HepG2 (cell line): ENCODE measurements around the gene PTPRD. TPM values are rescaled to one million over a fixed set of nuclear protein-coding genes. Genes with fewer than 3 reads are reported as not detected.

Source experiments
- ATAC-seq: fragments of 200-7000 bp; cut with Tn5 transposase; 3 replicates; pipeline ENCODE4 v1.9.1; 2020; ENCODE audit warnings: mild to moderate bottlenecking, moderate library complexity
- BruUV-seq: library from RNA; stranded (reverse); fragments of 400-500 nt; replicated peaks from 2 replicates; lab custom pipeline; 2021; lab: Mats Ljungman, UMichigan
- CTCF ChIA-PET: fragments of 300-600 bp; formaldehyde crosslinking; extraction: SDS; loops from one replicate; lab custom pipeline; 2021; ENCODE audit warnings: low total read pairs, inconsistent platforms, low intra/inter-chr PET ratio; lab: Yijun Ruan, JAX
- POLR2A ChIA-PET: fragments of 350-600 bp; sonication (Branson Sonifier 250); formaldehyde crosslinking; loops from one replicate; lab custom pipeline; 2020; ENCODE audit warnings: antibody characterized with exemption, inconsistent platforms; lab: Yijun Ruan, JAX
- DNase-seq: peaks from one replicate; pipeline ENCODE4 v3.0.0-alpha.2; 2015; ENCODE audit warnings: low spot score
- FAIRE-seq: peaks from 3 replicates; lab custom pipeline; 2011; peaks lifted over from hg19 to GRCh38; lab: Jason Lieb, UNC
- H2AFZ ChIP-seq: one replicate; pipeline ENCODE4 v1.6.1; 2011; ENCODE audit warnings: low read length, inconsistent platforms
- H3K27ac ChIP-seq: fragments of 300-600 bp; 3 replicates; pipeline ENCODE4 v1.8.0; 2011; ENCODE audit warnings: mixed run types, mild to moderate bottlenecking, mixed read lengths, low read length, inconsistent platforms; ENCODE audit not compliant: insufficient read depth; ENCODE audit errors: extremely low read length
- H3K27me3 ChIP-seq, 2 experiments: fragments of 200-600 bp in 1 of 2; 2 replicates in 1 of 2; 3 replicates in 1 of 2; pipeline versions ENCODE4 v1.6.0 to v1.8.0; 2011; ENCODE audit warnings: low read length in 2 of 2, mild to moderate bottlenecking in 2 of 2, moderate library complexity in 2 of 2, inconsistent platforms in 1 of 2; ENCODE audit not compliant: insufficient read depth in 2 of 2, control insufficient read depth in 1 of 2
- H3K36me3 ChIP-seq, 2 experiments: fragments of 200-600 bp in 1 of 2; replicated peaks in 1 of 2; 2 replicates in 1 of 2; 3 replicates in 1 of 2; pipeline versions ENCODE4 v1.5.1 to v1.8.0; 2011; ENCODE audit warnings: low read length in 2 of 2, inconsistent platforms in 1 of 2; ENCODE audit not compliant: insufficient read depth in 2 of 2, control insufficient read depth in 1 of 2
- H3K4me1 ChIP-seq: 2 replicates; pipeline ENCODE4 v1.5.1; 2012; ENCODE audit warnings: low read length, inconsistent platforms; ENCODE audit not compliant: insufficient read depth
- H3K4me2 ChIP-seq: 2 replicates; pipeline ENCODE4 v1.6.0; 2011; ENCODE audit warnings: low read depth, low read length, inconsistent platforms
- H3K4me3 ChIP-seq, 3 experiments: fragments of 200-600 bp in 1 of 3; sonication (generic), shearing (Covaris generic) in 1 of 3; replicated peaks in 1 of 3; 2 replicates each; pipeline ENCODE4 v1.5.1; 2011 to 2016; ENCODE audit warnings: low read length in 3 of 3, inconsistent platforms in 2 of 3, low read depth in 2 of 3, mild to moderate bottlenecking in 2 of 3, control low read depth in 1 of 3, mixed read lengths in 1 of 3; ENCODE audit not compliant: insufficient read depth in 1 of 3
- H3K79me2 ChIP-seq: one replicate; pipeline ENCODE4 v1.6.1; 2011; ENCODE audit warnings: low read length, inconsistent platforms; ENCODE audit not compliant: insufficient read depth
- H3K9ac ChIP-seq: 2 replicates; pipeline ENCODE4 v1.6.0; 2011; ENCODE audit warnings: mild to moderate bottlenecking, low read depth, low read length, inconsistent platforms; ENCODE audit not compliant: insufficient read depth
- H3K9me3 ChIP-seq: 2 replicates; pipeline ENCODE4 v1.5.1; 2012; ENCODE audit warnings: mild to moderate bottlenecking, low read length
- H4K20me1 ChIP-seq: 2 replicates; pipeline ENCODE4 v1.6.0; 2011; ENCODE audit warnings: inconsistent platforms, mild to moderate bottlenecking, low read length, moderate library complexity; ENCODE audit not compliant: insufficient read depth
- CBX1 ChIP-seq: IDR thresholded peaks from one replicate; pipeline ENCODE4 v1.6.1; 2016; ENCODE audit warnings: antibody characterized with exemption, low read depth
- GABPA ChIP-seq, 2 experiments: IDR thresholded peaks; 2 replicates each; pipeline ENCODE4 v1.6.1; 2011 to 2016; ENCODE audit warnings: low read depth in 2 of 2, low read length in 1 of 2, missing biosample characterization in 1 of 2, missing genetic modification characterization in 1 of 2
- KLF16 ChIP-seq, 2 experiments: sonication (generic) in 1 of 2; formaldehyde crosslinking in 1 of 2; IDR thresholded peaks; 2 replicates each; pipeline versions ENCODE4 v1.6.1 to v1.8.0; 2016 to 2023; ENCODE audit warnings: missing genetic modification reagents in 2 of 2, missing compliant biosample characterization in 1 of 2
- LRRFIP1 ChIP-seq: sonication (generic); formaldehyde crosslinking; conservative IDR thresholded peaks from 2 replicates; pipeline ENCODE4 v1.4.0; 2020; ENCODE audit warnings: missing genetic modification reagents
- NFIB ChIP-seq: sonication (generic); formaldehyde crosslinking; IDR thresholded peaks from 2 replicates; pipeline ENCODE4 v1.9.0; 2021; ENCODE audit warnings: missing genetic modification reagents, mild to moderate bottlenecking, borderline replicate concordance
- NFYC ChIP-seq: IDR thresholded peaks from 2 replicates; pipeline ENCODE4 v1.6.1; 2016; ENCODE audit warnings: missing genetic modification reagents, missing compliant biosample characterization
- TFDP2 ChIP-seq: sonication (generic); formaldehyde crosslinking; IDR thresholded peaks from 2 replicates; pipeline ENCODE4 v1.4.0; 2020; ENCODE audit warnings: missing genetic modification reagents
- TFE3 ChIP-seq: IDR thresholded peaks from 2 replicates; pipeline ENCODE4 v1.6.1; 2016
- ZNF431 ChIP-seq: sonication (generic); formaldehyde crosslinking; IDR thresholded peaks from 2 replicates; pipeline ENCODE4 v1.9.0; 2022; ENCODE audit warnings: missing genetic modification reagents, low read depth, mild to moderate bottlenecking, borderline replicate concordance
- ZNF563 ChIP-seq: sonication (generic); formaldehyde crosslinking; IDR thresholded peaks from 2 replicates; pipeline ENCODE4 v1.8.0; 2022; ENCODE audit warnings: mild to moderate bottlenecking, moderate library complexity, missing genetic modification reagents
- WGBS: methylation state at CpG from one replicate; pipeline ENCODE4 v1.1.6; 2017; ENCODE audit warnings: low lambda C conversion rate; 5-methylcytosine and 5-hydroxymethylcytosine counted together
- in situ Hi-C: cut with HindIII; loops from 2 replicates; pipeline ENCODE4 v1.10.0; 2017; ENCODE audit warnings: low pct_unique_long_range_greater_than_20kb; ENCODE audit not compliant: extremely low pct_ligation_motif_present
- intact Hi-C: fragments of 100-400 bp; cut with micrococcal nuclease; formaldehyde crosslinking; loops from one replicate; pipeline ENCODE4 v1.10.0; 2022; ENCODE audit not compliant: unreplicated experiment
- polyA plus RNA-seq, 8 experiments: library from polyadenylated mRNA; depleted of rRNA in 3 of 8; stranded (reverse) in 7 of 8; unstranded in 1 of 8; fragments of >200 nt; fragmentation: Illumina TruSeq in 4 of 8; extraction: Trizol in 4 of 8; gene quantifications; 2 replicates each; pipeline versions ENCODE4 v1.2.1 to v1.2.3, GENCODE V29; 2011 to 2016; ENCODE audit warnings: low read depth in 4 of 8, missing spikeins in 1 of 8, mixed read lengths in 1 of 8; ENCODE audit not compliant: insufficient read depth in 1 of 8
- total RNA-seq, 5 experiments: library from RNA; depleted of rRNA; stranded (reverse); fragments of >200 nt; fragmentation: Illumina TruSeq; extraction: Trizol; gene quantifications; 2 replicates each; pipeline ENCODE4 v1.2.3, GENCODE V29; 2016; ENCODE audit warnings: low read depth in 1 of 5
- TF ChIP-seq, protein P1 (sequence below): sonication (generic); formaldehyde crosslinking; IDR thresholded peaks from 2 replicates; pipeline ENCODE4 v1.8.0; 2022; ENCODE audit warnings: mild to moderate bottlenecking, missing genetic modification reagents, moderate library complexity
- TF ChIP-seq, protein P2 (sequence below): IDR thresholded peaks from 2 replicates; pipeline ENCODE4 v1.6.1; 2016; ENCODE audit warnings: missing genetic modification reagents, missing compliant biosample characterization

The PTPRD gene
- total and polyA plus RNA-seq, 2 of the 13 experiments (the other 11 are each of a cell fraction or from before 2014, with no cell fraction given): 0.05 TPM; not detected in 1

GRCh38 chr9:8845808-8846207, 1767.0 kb downstream of the PTPRD start:
- Histone ChIP-seq H3K27ac (no peak overlapping the region), H3K9ac (no peak overlapping the region), H3K4me3 (no peak overlapping the region), H3K4me2 (no peak overlapping the region), H3K4me1 (no peaks in the 10 kb centered on the region), H3K36me3 (no peaks in the 10 kb centered on the region), H3K9me3 (no peaks in the 10 kb centered on the region)
- intact Hi-C loops: no loop called here
- ChIA-PET CTCF (no interaction called here), POLR2A (no interaction called here)
- no peak for DNase-seq
- BruUV-seq: no TSS peak
- TF ChIP-seq GABPA (IDR thresholded peaks at IDR 0.05; ENCODE audit: low read depth, low read length) (no peak), GABPA (CRISPR knock-in tag; IDR thresholded peaks at IDR 0.05; ENCODE audit: low read depth) (no peak), TFDP2 (CRISPR knock-in tag) (no peak), LRRFIP1 (no peak), NFYC (no peak), KLF16 (CRISPR knock-in tag; IDR thresholded peaks at IDR 0.05) (no peak), ZNF431 (no peak), NFIB (CRISPR knock-in tag) (no peak), ZNF563 (CRISPR knock-in tag) (no peak), CBX1 (no peak), TFE3 (CRISPR knock-in tag) (no peak)
- TF ChIP-seq, protein P1, sequence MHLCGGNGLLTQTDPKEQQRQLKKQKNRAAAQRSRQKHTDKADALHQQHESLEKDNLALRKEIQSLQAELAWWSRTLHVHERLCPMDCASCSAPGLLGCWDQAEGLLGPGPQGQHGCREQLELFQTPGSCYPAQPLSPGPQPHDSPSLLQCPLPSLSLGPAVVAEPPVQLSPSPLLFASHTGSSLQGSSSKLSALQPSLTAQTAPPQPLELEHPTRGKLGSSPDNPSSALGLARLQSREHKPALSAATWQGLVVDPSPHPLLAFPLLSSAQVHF (CRISPR knock-in tag): no peak
- TF ChIP-seq, protein P2, sequence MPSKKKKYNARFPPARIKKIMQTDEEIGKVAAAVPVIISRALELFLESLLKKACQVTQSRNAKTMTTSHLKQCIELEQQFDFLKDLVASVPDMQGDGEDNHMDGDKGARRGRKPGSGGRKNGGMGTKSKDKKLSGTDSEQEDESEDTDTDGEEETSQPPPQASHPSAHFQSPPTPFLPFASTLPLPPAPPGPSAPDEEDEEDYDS: no peak
- TF ChIP-seq, all 625 proteins: peak for 0
- in situ Hi-C loops: no loop called here
- Histone ChIP-seq H4K20me1 (no peaks in the 10 kb centered on the region), H2AFZ (no peak overlapping the region), H3K79me2 (no peaks in the 10 kb centered on the region), H3K27me3 (no peaks in the 10 kb centered on the region)
- 18% methylated on average over 3 of the region's 3 CpGs for WGBS
- ATAC-seq (no peak), FAIRE-seq (no peak)
